H9 (cell line): ENCODE data around the gene NID1. TPM values are rescaled to one million over a fixed set of nuclear protein-coding genes. Genes with fewer than 3 reads are reported as not detected.

ENCODE experiments used
- DNase-seq: peaks from one replicate; pipeline ENCODE4 v3.0.0-alpha.2; 2017
- H2AFZ ChIP-seq: one replicate; pipeline ENCODE4 v1.6.1; 2013; ENCODE audit warnings: mild to moderate bottlenecking, low read length, control low read depth, moderate library complexity
- H2AK5ac ChIP-seq: 2 replicates; pipeline ENCODE4 v1.6.1; 2013; ENCODE audit warnings: low read length, control low read depth, mixed read lengths; ENCODE audit not compliant: insufficient read length
- H2BK120ac ChIP-seq: one replicate; pipeline ENCODE4 v1.6.1; 2013; ENCODE audit warnings: low read depth, mild to moderate bottlenecking, low read length, control low read depth, inconsistent platforms; ENCODE audit not compliant: poor library complexity, severe bottlenecking
- H2BK12ac ChIP-seq: 2 replicates; pipeline ENCODE4 v1.6.1; 2013; ENCODE audit warnings: low read length, control low read depth, mixed read lengths, low read depth; ENCODE audit not compliant: insufficient read length
- H2BK15ac ChIP-seq: 2 replicates; pipeline ENCODE4 v1.6.1; 2013; ENCODE audit warnings: low read depth, low read length, control low read depth
- H2BK20ac ChIP-seq: one replicate; pipeline ENCODE4 v1.6.1; 2013; ENCODE audit warnings: low read depth, mild to moderate bottlenecking, low read length, control low read depth, inconsistent platforms; ENCODE audit not compliant: poor library complexity, severe bottlenecking
- H2BK5ac ChIP-seq: 2 replicates; pipeline ENCODE4 v1.6.1; 2013; ENCODE audit warnings: low read length, control low read depth, mixed read lengths; ENCODE audit not compliant: insufficient read length
- H3K14ac ChIP-seq: 2 replicates; pipeline ENCODE4 v1.6.1; 2013; ENCODE audit warnings: low read length, control low read depth; ENCODE audit not compliant: insufficient read depth
- H3K18ac ChIP-seq: 2 replicates; pipeline ENCODE4 v1.6.1; 2013; ENCODE audit warnings: low read depth, mild to moderate bottlenecking, mixed read lengths, low read length, control low read depth; ENCODE audit not compliant: insufficient read length
- H3K23ac ChIP-seq: 2 replicates; pipeline ENCODE4 v1.6.1; 2013; ENCODE audit warnings: low read length, control low read depth, mixed read lengths, low read depth; ENCODE audit not compliant: insufficient read length
- H3K23me2 ChIP-seq: 2 replicates; pipeline ENCODE4 v1.6.1; 2013; ENCODE audit warnings: low read depth, mild to moderate bottlenecking, mixed read lengths, low read length, control low read depth; ENCODE audit not compliant: insufficient read length, poor library complexity, severe bottlenecking
- H3K27ac ChIP-seq: 2 replicates; pipeline ENCODE4 v1.5.1; 2013; ENCODE audit warnings: low read length, control low read depth, mixed read lengths, low read depth; ENCODE audit not compliant: insufficient read length
- H3K27me3 ChIP-seq: 2 replicates; pipeline ENCODE4 v1.6.1; 2013; ENCODE audit warnings: low read length, control low read depth, inconsistent platforms; ENCODE audit not compliant: insufficient read depth
- H3K4ac ChIP-seq: 2 replicates; pipeline ENCODE4 v1.6.1; 2013; ENCODE audit warnings: low read depth, mild to moderate bottlenecking, control low read depth, inconsistent platforms, low read length, moderate library complexity
- H3K4me1 ChIP-seq: 2 replicates; pipeline ENCODE4 v1.6.1; 2013; ENCODE audit warnings: low read length, control low read depth, inconsistent platforms; ENCODE audit not compliant: insufficient read depth
- H3K4me2 ChIP-seq: 2 replicates; pipeline ENCODE4 v1.6.1; 2013; ENCODE audit warnings: low read length, control low read depth, mixed read lengths; ENCODE audit not compliant: insufficient read length, insufficient read depth
- H3K56ac ChIP-seq: 2 replicates; pipeline ENCODE4 v1.6.1; 2013; ENCODE audit warnings: low read depth, mild to moderate bottlenecking, mixed read lengths, low read length, control low read depth; ENCODE audit not compliant: insufficient read length
- H3K79me1 ChIP-seq: 2 replicates; pipeline ENCODE4 v1.6.1; 2013; ENCODE audit warnings: low read depth, mild to moderate bottlenecking, moderate library complexity, low read length, control low read depth, inconsistent platforms; ENCODE audit not compliant: insufficient read depth, poor library complexity, severe bottlenecking
- H3K79me2 ChIP-seq: 2 replicates; pipeline ENCODE4 v1.6.1; 2013; ENCODE audit warnings: low read length, control low read depth, inconsistent platforms; ENCODE audit not compliant: insufficient read depth
- H3K9ac ChIP-seq: 2 replicates; pipeline ENCODE4 v1.6.1; 2013; ENCODE audit warnings: low read length, control low read depth, mixed read lengths; ENCODE audit not compliant: insufficient read length; ENCODE audit errors: extremely low read depth
- H3K9me3 ChIP-seq: one replicate; pipeline ENCODE4 v1.6.1; 2013; ENCODE audit warnings: low read depth, low read length, inconsistent platforms; ENCODE audit not compliant: control insufficient read depth
- H3T11ph ChIP-seq: one replicate; pipeline ENCODE4 v1.6.1; 2013; ENCODE audit warnings: mild to moderate bottlenecking, low read length, control low read depth, inconsistent platforms
- H4K20me1 ChIP-seq: one replicate; pipeline ENCODE4 v1.6.1; 2013; ENCODE audit not compliant: control insufficient read depth, insufficient read length, insufficient read depth
- H4K5ac ChIP-seq: 2 replicates; pipeline ENCODE4 v1.6.1; 2013; ENCODE audit warnings: low read depth, mild to moderate bottlenecking, mixed read lengths, low read length, control low read depth; ENCODE audit not compliant: insufficient read length
- H4K8ac ChIP-seq: replicated peaks from 2 replicates; pipeline ENCODE4 v1.6.1; 2013; ENCODE audit warnings: low read length, control low read depth, mixed read lengths, low read depth; ENCODE audit not compliant: insufficient read length
- H4K91ac ChIP-seq: 2 replicates; pipeline ENCODE4 v1.6.1; 2013; ENCODE audit warnings: low read depth, mild to moderate bottlenecking, moderate library complexity, mixed read lengths, low read length, control low read depth; ENCODE audit not compliant: insufficient read length
- H3K27ac Mint-ChIP-seq, 3 experiments: 2 replicates in 2 of 3; 3 replicates in 1 of 3; pipeline ENCODE4 v1.8.0; 2020 to 2021; ENCODE audit warnings: mixed read lengths in 3 of 3, mild to moderate bottlenecking in 1 of 3, moderate library complexity in 1 of 3
- H3K27me3 Mint-ChIP-seq: 2 replicates; pipeline ENCODE4 v1.8.0; 2021; ENCODE audit warnings: low read depth, mild to moderate bottlenecking, moderate library complexity, mixed read lengths
- H3K36me3 Mint-ChIP-seq, 3 experiments: 2 replicates in 2 of 3; 3 replicates in 1 of 3; pipeline ENCODE4 v1.8.0; 2020 to 2021; ENCODE audit warnings: low read depth in 3 of 3, mixed read lengths in 3 of 3; ENCODE audit not compliant: insufficient read depth in 1 of 3
- H3K4me1 Mint-ChIP-seq, 2 experiments: 2 replicates each; pipeline ENCODE4 v1.8.0; 2020; ENCODE audit warnings: mixed read lengths in 2 of 2
- H3K4me3 Mint-ChIP-seq, 2 experiments: 2 replicates in 1 of 2; 3 replicates in 1 of 2; pipeline ENCODE4 v1.8.0; 2020 to 2021; ENCODE audit warnings: mild to moderate bottlenecking in 2 of 2, mixed read lengths in 2 of 2, moderate library complexity in 1 of 2
- H3K9me3 Mint-ChIP-seq, 2 experiments: 2 replicates in 1 of 2; 3 replicates in 1 of 2; pipeline ENCODE4 v1.8.0; 2020; ENCODE audit warnings: mild to moderate bottlenecking in 2 of 2, mixed read lengths in 2 of 2, moderate library complexity in 1 of 2
- WGBS: extraction: QIAGEN DNeasy Blood & Tissue Kit; methylation state at CpG from one replicate; pipeline ENCODE4 v1.1.7; 2013; ENCODE audit warnings: missing lambda C conversion rate, low lambda C conversion rate, mixed read lengths; ENCODE audit not compliant: insufficient read length; ENCODE audit errors: extremely low coverage; 5-methylcytosine and 5-hydroxymethylcytosine counted together
- total RNA-seq: library from RNA; stranded (reverse); gene quantifications from 2 replicates; pipeline ENCODE4 v1.2.1, GENCODE V29; 2021
- TF ChIP-seq, protein P1 (sequence below): fragments of 200-600 bp; sonication (generic); conservative IDR thresholded peaks from 3 replicates; pipeline ENCODE4 v1.8.0; 2021; ENCODE audit warnings: antibody characterized with exemption, mild to moderate bottlenecking

NID1 gene
- total RNA-seq, 1 experiment from 2014 or later: 28.5 TPM

DNA sequence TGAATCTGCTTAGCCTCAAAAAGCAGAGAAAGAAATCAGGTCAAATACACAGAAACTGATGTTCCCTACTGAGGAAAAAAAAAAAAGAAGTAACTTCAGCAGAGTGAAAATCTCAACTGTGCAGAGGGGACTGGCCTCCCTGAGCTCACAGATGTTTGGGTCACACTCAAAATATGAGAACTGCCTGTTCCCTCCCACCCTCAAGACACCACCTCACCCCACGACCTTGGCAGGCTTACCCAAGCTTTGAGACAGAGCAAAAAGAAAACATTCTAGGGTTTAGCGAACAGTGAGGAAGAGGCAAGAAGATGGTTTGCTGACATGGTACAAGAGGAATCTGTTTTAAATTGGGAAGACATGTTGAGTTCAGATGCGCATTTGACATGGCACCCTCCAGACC lies 48.8 kb downstream of the NID1 start:
- H4K8ac ChIP-seq: no peak overlapping the region
- no peak overlapping the region for H2BK15ac ChIP-seq
- no peak overlapping the region for H4K91ac ChIP-seq
- Mint-ChIP-seq H3K4me1 (no peaks in the 10 kb centered on the region), H3K36me3 (no peaks in the 10 kb centered on the region; a peak in 2 of 7 replicates), H3K27me3 (no peaks in the 10 kb centered on the region), H3K27ac (no peak overlapping the region; a peak in 1 of 7 replicates), H3K4me3 (no peak overlapping the region), H3K9me3 (no peaks in the 10 kb centered on the region)
- no peak overlapping the region for H3K18ac ChIP-seq
- no peaks in the 10 kb centered on the region for H3K4me1 ChIP-seq
- no peak overlapping the region for H4K5ac ChIP-seq
- H3K27me3 ChIP-seq: no peaks in the 10 kb centered on the region
- no peak overlapping the region for H3K14ac ChIP-seq
- H4K20me1 ChIP-seq: no peaks in the 10 kb centered on the region
- H3T11ph ChIP-seq: no peak overlapping the region
- no peaks in the 10 kb centered on the region for H3K79me1 ChIP-seq
- no peaks in the 10 kb centered on the region for H3K9me3 ChIP-seq
- H3K23me2 ChIP-seq: no peaks in the 10 kb centered on the region
- H3K79me2 ChIP-seq: no peaks in the 10 kb centered on the region
- no CpG with 5 or more reads among the region's 3 CpGs for WGBS
- H3K4ac ChIP-seq: no peak overlapping the region
- TF ChIP-seq, protein P1, sequence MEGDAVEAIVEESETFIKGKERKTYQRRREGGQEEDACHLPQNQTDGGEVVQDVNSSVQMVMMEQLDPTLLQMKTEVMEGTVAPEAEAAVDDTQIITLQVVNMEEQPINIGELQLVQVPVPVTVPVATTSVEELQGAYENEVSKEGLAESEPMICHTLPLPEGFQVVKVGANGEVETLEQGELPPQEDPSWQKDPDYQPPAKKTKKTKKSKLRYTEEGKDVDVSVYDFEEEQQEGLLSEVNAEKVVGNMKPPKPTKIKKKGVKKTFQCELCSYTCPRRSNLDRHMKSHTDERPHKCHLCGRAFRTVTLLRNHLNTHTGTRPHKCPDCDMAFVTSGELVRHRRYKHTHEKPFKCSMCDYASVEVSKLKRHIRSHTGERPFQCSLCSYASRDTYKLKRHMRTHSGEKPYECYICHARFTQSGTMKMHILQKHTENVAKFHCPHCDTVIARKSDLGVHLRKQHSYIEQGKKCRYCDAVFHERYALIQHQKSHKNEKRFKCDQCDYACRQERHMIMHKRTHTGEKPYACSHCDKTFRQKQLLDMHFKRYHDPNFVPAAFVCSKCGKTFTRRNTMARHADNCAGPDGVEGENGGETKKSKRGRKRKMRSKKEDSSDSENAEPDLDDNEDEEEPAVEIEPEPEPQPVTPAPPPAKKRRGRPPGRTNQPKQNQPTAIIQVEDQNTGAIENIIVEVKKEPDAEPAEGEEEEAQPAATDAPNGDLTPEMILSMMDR: no peak
- H3K23ac ChIP-seq: no peak overlapping the region
- no peak overlapping the region for H3K4me2 ChIP-seq
- no peak overlapping the region for H2BK20ac ChIP-seq
- H3K27ac ChIP-seq: no peak overlapping the region
- no peak overlapping the region for H2BK120ac ChIP-seq
- H2BK5ac ChIP-seq: no peak overlapping the region
- H2AFZ ChIP-seq: no peak overlapping the region
- no peak overlapping the region for H2BK12ac ChIP-seq
- no peak overlapping the region for H2AK5ac ChIP-seq
- H3K9ac ChIP-seq: no peak overlapping the region
- no peak for DNase-seq
- no peak overlapping the region for H3K56ac ChIP-seq
